ENCODE results near the gene CDH4.

- TF ChIP-seq CTCF (IDR thresholded peaks at IDR 0.05) = no peak
- TF ChIP-seq POLR2A (IDR thresholded peaks at IDR 0.05) = no peak
These were observed 493.5 kb downstream of the CDH4 start for GRCh38 chr20:61745397-61746146.
